Smooth muscle cell (in vitro differentiated cells): ENCODE data around the gene MYRF. TPM values are rescaled to one million over a fixed set of nuclear protein-coding genes. Genes with fewer than 3 reads are reported as not detected.

ENCODE experiments used
- DNase-seq: peaks from one replicate; lab custom pipeline; 2025; ENCODE audit not compliant: unreplicated experiment; lab: John Stamatoyannopoulos, UW
- H2AFZ ChIP-seq: fragments of 200-600 bp; sonication (generic); 2 replicates; pipeline ENCODE4 v1.6.0; 2016; ENCODE audit warnings: antibody characterized with exemption, low read depth, mild to moderate bottlenecking
- H3F3A ChIP-seq: fragments of 200-600 bp; sonication (generic); 2 replicates; pipeline ENCODE4 v1.6.0; 2017; ENCODE audit warnings: antibody characterized with exemption, low read depth
- H3K27ac ChIP-seq: fragments of 200-600 bp; sonication (generic); 2 replicates; pipeline ENCODE4 v1.5.1; 2016; ENCODE audit warnings: low read depth, mild to moderate bottlenecking
- H3K27me3 ChIP-seq: fragments of 200-600 bp; sonication (generic); 2 replicates; pipeline ENCODE4 v1.6.1; 2016; ENCODE audit warnings: low read depth, mild to moderate bottlenecking
- H3K36me3 ChIP-seq: fragments of 200-600 bp; sonication (generic); 2 replicates; pipeline ENCODE4 v1.5.1; 2016; ENCODE audit warnings: low read depth
- H3K4me1 ChIP-seq: fragments of 200-600 bp; sonication (generic); 2 replicates; pipeline ENCODE4 v1.5.1; 2016; ENCODE audit warnings: low read depth
- H3K4me2 ChIP-seq: fragments of 200-600 bp; sonication (generic); 2 replicates; pipeline ENCODE4 v1.6.0; 2016; ENCODE audit warnings: mild to moderate bottlenecking
- H3K4me3 ChIP-seq: fragments of 200-600 bp; sonication (generic); 2 replicates; pipeline ENCODE4 v1.5.1; 2016; ENCODE audit warnings: mild to moderate bottlenecking
- H3K79me2 ChIP-seq: fragments of 200-600 bp; sonication (generic); 2 replicates; pipeline ENCODE4 v1.6.0; 2016; ENCODE audit warnings: low read depth, mild to moderate bottlenecking
- H3K9ac ChIP-seq: fragments of 200-600 bp; sonication (generic); 2 replicates; pipeline ENCODE4 v1.6.0; 2016; ENCODE audit warnings: low read depth
- H3K9me3 ChIP-seq: fragments of 200-600 bp; sonication (generic); replicated peaks from 2 replicates; pipeline ENCODE4 v1.5.1; 2016; ENCODE audit warnings: low read depth
- H4K20me1 ChIP-seq: fragments of 200-600 bp; sonication (generic); 2 replicates; pipeline ENCODE4 v1.6.0; 2016; ENCODE audit warnings: low read depth
- WGBS: methylation state at CpG from one replicate; pipeline ENCODE4 v1.1.7; 2016; ENCODE audit warnings: low lambda C conversion rate; 5-methylcytosine and 5-hydroxymethylcytosine counted together
- polyA plus RNA-seq: library from polyadenylated mRNA; unstranded; fragments of >200 nt; fragmentation: Nextera tagmentation; extraction: Ambion mirVana; gene quantifications from 2 replicates; pipeline ENCODE4 v1.2.1, GENCODE V29; 2016
- total RNA-seq: library from RNA; depleted of rRNA; stranded (reverse); fragments of >200 nt; gene quantifications from 2 replicates; pipeline ENCODE4 v1.2.3, GENCODE V29; 2014
- TF ChIP-seq, protein P1 (sequence below): fragments of 200-600 bp; sonication (generic); IDR thresholded peaks from 2 replicates; pipeline ENCODE4 v1.5.1; 2017; ENCODE audit warnings: borderline replicate concordance, mild to moderate bottlenecking, antibody characterized with exemption; ENCODE audit not compliant: insufficient read depth, poor library complexity, severe bottlenecking

MYRF gene
- total and polyA plus RNA-seq, 2 experiments from 2014 or later = 11.1 to 13.7 TPM

DNA sequence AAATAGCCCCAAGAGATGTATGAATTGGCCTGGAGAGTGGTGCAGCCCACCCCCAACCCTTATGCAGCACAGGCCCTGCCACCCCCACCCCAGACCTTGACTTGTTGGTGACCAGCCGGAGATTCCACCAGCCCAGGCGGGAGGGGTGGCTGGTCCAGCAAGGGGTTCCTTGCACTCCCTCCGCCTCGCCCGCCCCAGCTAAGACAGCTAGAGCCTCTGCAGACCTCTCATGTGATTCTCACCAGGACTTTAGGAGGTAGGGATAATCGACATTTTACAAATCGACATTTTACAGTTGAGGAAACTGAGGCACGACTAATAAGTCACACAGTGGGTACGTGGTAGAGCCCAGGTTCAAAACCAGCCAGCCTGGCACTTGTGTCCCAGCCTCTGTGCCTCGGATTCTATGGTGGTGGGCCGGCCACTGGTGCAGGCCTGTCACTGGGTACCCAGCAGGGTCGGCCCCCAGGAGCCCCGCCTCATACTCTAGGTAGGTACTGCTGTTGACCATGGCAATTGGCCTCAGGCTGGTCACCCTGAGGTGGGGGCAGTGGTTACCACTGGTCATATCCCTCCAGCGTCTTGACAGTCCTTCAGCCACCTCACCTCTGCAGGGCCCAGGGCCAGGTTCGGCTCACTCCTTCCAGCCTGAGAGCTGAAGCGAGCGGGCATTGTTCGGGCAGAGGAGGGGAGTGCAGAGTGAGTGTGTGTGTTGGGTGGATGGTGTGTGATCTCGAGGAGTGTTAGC is 35.0 kb upstream of the MYRF start:
- Histone ChIP-seq H3K4me2 (peak overlapping the region; percentile 94), H3K27me3 (no peaks in the 10 kb centered on the region), H2AFZ (no peak overlapping the region), H3K79me2 (no peaks in the 10 kb centered on the region), H3K27ac (no peak overlapping the region), H3K4me1 (peaks cover 9% of the 10 kb centered on the region), H3K9me3 (no peaks in the 10 kb centered on the region), H4K20me1 (no peaks in the 10 kb centered on the region), H3F3A (no peaks in the 10 kb centered on the region), H3K9ac (no peak overlapping the region), H3K36me3 (no peaks in the 10 kb centered on the region), H3K4me3 (no peak overlapping the region)
- 91% methylated on average over 19 of the region's 19 CpGs for WGBS
- TF ChIP-seq, protein P1, sequence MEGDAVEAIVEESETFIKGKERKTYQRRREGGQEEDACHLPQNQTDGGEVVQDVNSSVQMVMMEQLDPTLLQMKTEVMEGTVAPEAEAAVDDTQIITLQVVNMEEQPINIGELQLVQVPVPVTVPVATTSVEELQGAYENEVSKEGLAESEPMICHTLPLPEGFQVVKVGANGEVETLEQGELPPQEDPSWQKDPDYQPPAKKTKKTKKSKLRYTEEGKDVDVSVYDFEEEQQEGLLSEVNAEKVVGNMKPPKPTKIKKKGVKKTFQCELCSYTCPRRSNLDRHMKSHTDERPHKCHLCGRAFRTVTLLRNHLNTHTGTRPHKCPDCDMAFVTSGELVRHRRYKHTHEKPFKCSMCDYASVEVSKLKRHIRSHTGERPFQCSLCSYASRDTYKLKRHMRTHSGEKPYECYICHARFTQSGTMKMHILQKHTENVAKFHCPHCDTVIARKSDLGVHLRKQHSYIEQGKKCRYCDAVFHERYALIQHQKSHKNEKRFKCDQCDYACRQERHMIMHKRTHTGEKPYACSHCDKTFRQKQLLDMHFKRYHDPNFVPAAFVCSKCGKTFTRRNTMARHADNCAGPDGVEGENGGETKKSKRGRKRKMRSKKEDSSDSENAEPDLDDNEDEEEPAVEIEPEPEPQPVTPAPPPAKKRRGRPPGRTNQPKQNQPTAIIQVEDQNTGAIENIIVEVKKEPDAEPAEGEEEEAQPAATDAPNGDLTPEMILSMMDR = no peak
- DNase-seq = no peak

DNA sequence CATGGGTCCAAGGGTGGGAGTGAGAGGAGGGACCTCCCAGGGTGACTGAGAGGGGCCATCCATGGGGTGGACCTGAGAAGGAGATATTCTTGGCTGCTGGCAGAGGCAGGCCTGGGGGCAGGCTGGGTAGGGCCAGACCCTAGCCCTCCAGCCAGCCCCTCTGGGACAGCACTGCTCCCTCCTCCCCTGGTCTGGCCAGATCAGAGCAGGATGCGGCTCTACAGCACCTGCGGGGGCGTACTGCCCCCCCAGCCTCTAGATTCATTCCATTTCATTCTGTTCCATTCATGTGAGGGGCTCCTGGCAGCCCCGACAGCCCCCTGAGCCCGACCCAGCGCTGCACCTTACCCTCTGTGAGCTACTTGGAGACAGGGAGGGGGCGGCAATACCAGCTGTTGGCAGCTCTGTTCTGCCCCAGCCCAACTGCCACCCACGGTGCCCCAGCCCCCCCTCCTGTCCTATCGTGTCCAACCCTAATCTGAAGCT is 34.3 kb upstream of the MYRF start:
- no peak for DNase-seq
- Histone ChIP-seq H3K9ac (peak overlapping the region; percentile 64), H3K4me3 (peak overlapping the region; percentile 61), H2AFZ (no peak overlapping the region), H3K27ac (no peak overlapping the region), H3F3A (no peaks in the 10 kb centered on the region), H4K20me1 (no peaks in the 10 kb centered on the region), H3K4me2 (peak overlapping the region; percentile 94), H3K36me3 (no peaks in the 10 kb centered on the region), H3K79me2 (no peaks in the 10 kb centered on the region), H3K27me3 (no peaks in the 10 kb centered on the region), H3K9me3 (no peaks in the 10 kb centered on the region), H3K4me1 (peaks cover 9% of the 10 kb centered on the region)
- TF ChIP-seq, protein P1 = no peak
- 37% methylated on average over 6 of the region's 9 CpGs for WGBS

DNA sequence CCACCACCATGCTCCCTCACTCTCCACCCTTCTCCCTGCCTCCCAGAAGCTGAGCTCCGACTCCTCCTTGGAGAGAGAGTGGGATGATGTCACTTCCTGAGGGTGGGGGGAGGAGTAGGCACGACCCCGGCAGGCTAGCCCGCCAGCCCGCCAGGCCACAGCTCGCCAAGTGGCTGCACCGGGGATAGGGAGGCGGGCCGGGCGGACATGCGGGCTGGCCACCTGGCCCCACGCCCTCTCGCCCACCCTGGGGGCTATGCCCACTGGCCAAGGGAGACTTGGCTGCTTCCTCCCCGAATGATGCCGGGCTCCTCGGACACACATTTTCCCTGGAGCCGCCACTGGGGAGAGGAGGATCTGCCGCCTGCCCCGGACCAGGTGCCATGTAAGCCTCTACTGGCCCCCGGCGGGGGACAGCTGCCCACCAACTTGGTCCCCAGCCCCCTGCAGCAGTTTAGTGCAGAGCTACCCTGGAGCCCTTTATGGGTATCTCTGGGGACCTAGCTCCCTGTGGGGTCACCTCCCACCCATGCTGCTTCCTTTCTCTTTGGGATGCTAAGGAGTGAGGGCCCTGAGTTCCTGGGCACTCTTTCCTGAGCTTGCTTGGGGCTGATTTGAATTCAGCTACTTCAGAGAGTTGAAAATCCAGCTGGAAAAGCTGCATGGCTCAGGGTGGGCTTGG is 33.7 kb upstream of the MYRF start:
- Histone ChIP-seq H3K4me1 (peaks cover 9% of the 10 kb centered on the region), H3K27ac (no peak overlapping the region), H3K36me3 (no peaks in the 10 kb centered on the region), H4K20me1 (no peaks in the 10 kb centered on the region), H3F3A (no peaks in the 10 kb centered on the region), H3K9ac (peak overlapping the region; percentile 64), H3K27me3 (no peaks in the 10 kb centered on the region), H3K79me2 (no peaks in the 10 kb centered on the region), H3K4me3 (peak overlapping the region; percentile 61), H2AFZ (peak overlapping the region; percentile 70), H3K9me3 (no peaks in the 10 kb centered on the region), H3K4me2 (peak overlapping the region; percentile 94)
- peak; percentile 29 for DNase-seq
- TF ChIP-seq, protein P1 = no peak
- 23% methylated on average over 13 of the region's 21 CpGs for WGBS
